Measurements from ENCODE around the gene RANBP1.

RANBP1 gene

DNA sequence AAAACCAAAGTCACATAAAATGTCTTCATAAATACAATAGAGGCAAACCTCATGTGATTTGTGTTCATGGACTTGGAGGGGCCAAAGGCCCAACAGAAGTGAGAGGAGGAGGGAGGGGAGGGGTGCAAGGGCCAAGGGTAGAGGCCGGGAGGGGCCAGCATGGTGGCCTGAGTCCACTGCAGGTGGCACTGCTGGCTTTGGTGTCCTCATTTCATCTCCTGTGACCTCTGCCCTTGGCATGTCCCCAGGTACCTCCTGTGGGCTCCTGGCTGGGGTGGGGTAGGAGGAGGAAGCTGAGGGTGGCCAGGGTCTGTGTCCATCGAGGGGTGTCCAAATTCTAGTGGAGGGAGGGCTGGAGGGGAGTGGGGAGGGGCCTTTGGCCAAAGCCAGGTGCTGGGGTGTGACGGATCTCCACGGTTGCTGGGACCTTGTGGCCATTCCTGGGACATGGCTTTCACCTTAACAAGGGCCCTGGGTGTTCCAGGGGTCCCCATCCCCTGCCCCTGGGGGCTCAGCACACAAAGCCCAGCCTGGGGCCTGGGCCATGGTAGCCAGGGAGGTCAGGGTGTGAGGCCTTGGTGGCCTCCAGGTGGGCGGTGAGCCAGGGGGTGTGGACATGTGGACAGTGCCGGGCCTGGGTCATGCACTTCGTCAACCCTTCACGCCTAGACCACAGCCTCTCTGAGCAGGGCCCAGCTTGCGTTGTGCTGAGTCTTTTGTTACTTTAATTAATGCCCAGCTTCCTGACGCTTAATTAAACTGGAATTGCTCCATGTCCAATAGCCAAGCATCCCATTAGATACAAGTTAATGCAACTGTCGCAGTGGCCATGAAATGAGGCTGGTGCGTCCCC, 55.6 kb downstream of the RANBP1 start:
- DNase-seq (ENCODE audit: low read depth in 2 of 2) = no peak

DNA sequence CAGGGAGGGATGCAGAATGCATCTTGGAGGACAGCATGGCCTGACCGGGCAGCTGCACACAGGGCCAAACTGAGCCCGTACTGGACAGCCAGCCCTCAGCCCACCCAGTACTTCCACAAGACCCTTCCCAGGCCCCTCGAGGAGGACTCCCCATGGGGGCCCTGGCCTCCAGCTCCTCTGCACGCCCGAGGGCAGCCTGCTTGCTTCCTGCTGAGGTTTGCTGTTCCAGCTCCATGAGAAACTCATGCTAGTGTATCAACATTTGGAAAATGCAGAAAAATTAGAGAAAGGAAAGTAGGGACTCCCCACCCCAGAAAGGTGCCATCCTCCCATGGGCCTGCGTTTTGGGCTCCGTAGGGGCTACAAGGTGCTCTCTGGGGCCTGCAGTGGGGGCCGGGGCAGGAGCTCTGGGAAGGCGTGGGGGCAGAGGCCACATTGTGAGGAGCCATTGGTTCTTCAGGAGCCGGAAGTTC, 56.3 kb downstream of the RANBP1 start:
- no peak for DNase-seq (ENCODE audit: low read depth in 2 of 2)

DNA sequence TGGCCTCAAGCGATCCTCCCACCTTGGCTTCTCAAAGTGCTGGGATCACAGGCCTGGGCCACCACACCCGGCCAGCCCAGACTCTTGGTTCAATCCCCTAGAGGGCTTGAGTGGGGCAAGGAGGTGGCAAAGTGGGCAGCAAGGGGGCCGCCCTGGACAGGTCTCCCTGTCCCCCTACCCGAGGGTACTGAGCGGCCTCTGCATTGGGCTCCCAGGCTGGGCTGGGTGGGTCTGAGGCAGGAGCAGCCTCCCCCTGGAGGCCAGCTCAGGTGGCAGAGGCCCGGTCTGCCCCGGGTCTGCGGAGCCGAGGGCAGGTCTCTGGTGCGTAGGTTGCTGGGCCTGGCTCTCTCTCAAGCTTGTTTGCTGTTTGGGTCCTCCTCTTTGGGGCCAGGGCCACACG, 57.3 kb downstream of the RANBP1 start:
- DNase-seq (ENCODE audit: low read depth in 2 of 2) = no peak

GRCh38 chr22:20173772-20174171, 57.9 kb downstream of the RANBP1 start:
- no peak for DNase-seq (ENCODE audit: low read depth in 2 of 2)

- DNase-seq (ENCODE audit: low read depth in 2 of 2) = no peak
These were observed 59.1 kb downstream of the RANBP1 start for GRCh38 chr22:20174785-20175596.

- DNase-seq (ENCODE audit: low read depth in 2 of 2) = no peak
These were observed 59.6 kb downstream of the RANBP1 start for GRCh38 chr22:20175597-20175900.

DNA sequence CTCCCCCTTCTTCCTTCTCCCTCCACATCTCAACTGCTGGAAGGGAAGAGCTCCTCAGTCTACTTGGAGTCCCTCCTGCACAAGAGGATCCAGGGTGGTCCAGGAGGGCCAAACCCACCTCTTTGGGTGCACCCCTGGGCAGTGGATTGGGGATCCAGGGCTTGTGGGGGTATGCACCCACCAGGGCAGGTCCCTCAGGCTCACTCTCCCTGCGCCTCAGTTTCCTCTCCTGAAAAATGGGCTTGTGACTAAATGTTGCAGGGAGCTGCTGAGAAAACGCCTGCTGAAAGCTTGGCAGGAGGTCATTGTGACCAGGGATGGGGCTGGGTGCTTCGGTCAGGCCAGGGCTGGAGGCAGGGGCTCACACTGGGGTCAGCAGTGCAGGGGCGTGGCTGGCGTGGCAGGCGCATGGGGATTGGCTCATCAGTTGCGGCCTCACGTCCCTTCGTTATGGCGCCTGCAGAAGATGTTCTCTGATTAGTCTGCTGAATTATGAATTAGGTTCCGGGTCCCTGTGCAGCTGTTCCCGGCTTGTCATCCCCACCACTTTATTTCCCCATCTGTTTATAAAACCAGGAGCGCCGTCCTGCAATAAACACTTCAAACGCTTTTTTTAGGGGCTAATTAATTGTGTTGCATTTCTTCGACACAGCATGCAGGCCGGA, 60.6 kb downstream of the RANBP1 start:
- no peak for DNase-seq (ENCODE audit: low read depth in 2 of 2)

Data from stimulated activated CD8-positive, alpha-beta memory T cell treated with anti-CD3 and anti-CD28 coated beads, Interleukin-7, amount 100 ng/mL, for 1 hour (primary cell).